Measurements from ENCODE around the gene CEP290. TPM values are rescaled to one million over a fixed set of nuclear protein-coding genes. Genes with fewer than 3 reads are reported as not detected.

The CEP290 gene
- total RNA-seq, 1 experiment from 2014 or later = 12.8 TPM

DNA sequence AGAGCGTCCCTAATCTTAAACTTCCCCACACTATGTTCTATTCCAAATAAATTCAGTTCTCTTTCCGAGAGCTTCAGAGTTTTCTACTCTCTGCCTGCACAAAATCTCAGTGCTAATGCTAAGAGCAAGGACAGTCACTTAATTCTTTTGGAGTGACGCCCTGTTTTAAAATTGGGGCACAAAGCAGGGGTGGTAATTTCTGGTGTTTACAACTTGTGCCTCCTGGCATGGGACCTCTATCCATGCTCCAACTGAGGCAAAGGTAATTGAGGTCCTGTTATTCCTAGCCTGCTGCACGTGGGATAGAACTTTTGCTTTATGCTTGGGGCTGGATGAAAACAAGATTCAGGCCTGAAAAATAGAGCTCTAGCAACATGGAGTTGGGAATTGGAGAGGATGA is 135.5 kb downstream of the CEP290 start:
- H3K36me3 Mint-ChIP-seq (ENCODE audit: insufficient read depth in 1 of 3, low read depth in 3 of 3) = peaks cover 0 to 4% (median 0%) of the 10 kb centered on the region in 3 experiments; a peak in 1 of 7 replicates

More for the DNA sequence above, 135.5 kb downstream of the CEP290 start:
- Histone ChIP-seq H3K56ac (ENCODE audit: insufficient read length, low read depth, low read length) (no peak overlapping the region), H3K4me2 (ENCODE audit: insufficient read depth, insufficient read length, low read length) (no peak overlapping the region), H2BK20ac (ENCODE audit: low read depth, low read length, poor library complexity, severe bottlenecking) (no peak overlapping the region), H3K27me3 (ENCODE audit: insufficient read depth, low read length) (no peaks in the 10 kb centered on the region), H3K4me1 (ENCODE audit: insufficient read depth, low read length) (no peaks in the 10 kb centered on the region), H3K23me2 (ENCODE audit: insufficient read length, low read depth, low read length, poor library complexity, severe bottlenecking) (no peaks in the 10 kb centered on the region), H4K8ac (replicated peaks; ENCODE audit: insufficient read length, low read depth, low read length) (no peak overlapping the region), H3K79me1 (ENCODE audit: insufficient read depth, low read depth, low read length, poor library complexity, severe bottlenecking) (no peaks in the 10 kb centered on the region), H3T11ph (ENCODE audit: low read length) (no peak overlapping the region), H2AK5ac (ENCODE audit: insufficient read length, low read length) (no peak overlapping the region), H3K14ac (ENCODE audit: insufficient read depth, low read length) (no peak overlapping the region), H4K5ac (ENCODE audit: insufficient read length, low read depth, low read length) (no peak overlapping the region), H4K20me1 (ENCODE audit: control insufficient read depth, insufficient read depth, insufficient read length) (no peaks in the 10 kb centered on the region), H3K23ac (ENCODE audit: insufficient read length, low read depth, low read length) (no peak overlapping the region), H3K27ac (ENCODE audit: insufficient read length, low read depth, low read length) (no peak overlapping the region), H3K79me2 (ENCODE audit: insufficient read depth, low read length) (no peaks in the 10 kb centered on the region), H2BK5ac (ENCODE audit: insufficient read length, low read length) (no peak overlapping the region), H3K9ac (ENCODE audit: extremely low read depth, insufficient read length, low read length) (no peak overlapping the region), H2BK120ac (ENCODE audit: low read depth, low read length, poor library complexity, severe bottlenecking) (no peak overlapping the region), H4K91ac (ENCODE audit: insufficient read length, low read depth, low read length) (no peak overlapping the region), H2BK15ac (ENCODE audit: low read depth, low read length) (no peak overlapping the region), H2BK12ac (ENCODE audit: insufficient read length, low read depth, low read length) (no peak overlapping the region), H3K4ac (ENCODE audit: low read depth, low read length) (no peak overlapping the region), H2AFZ (ENCODE audit: low read length) (no peak overlapping the region), H3K18ac (ENCODE audit: insufficient read length, low read depth, low read length) (no peak overlapping the region), H3K9me3 (ENCODE audit: control insufficient read depth, low read depth, low read length) (no peaks in the 10 kb centered on the region)
- DNase-seq = no peak
- H3K4me1 Mint-ChIP-seq = no peaks in the 10 kb centered on the region
- TF ChIP-seq, protein P1, sequence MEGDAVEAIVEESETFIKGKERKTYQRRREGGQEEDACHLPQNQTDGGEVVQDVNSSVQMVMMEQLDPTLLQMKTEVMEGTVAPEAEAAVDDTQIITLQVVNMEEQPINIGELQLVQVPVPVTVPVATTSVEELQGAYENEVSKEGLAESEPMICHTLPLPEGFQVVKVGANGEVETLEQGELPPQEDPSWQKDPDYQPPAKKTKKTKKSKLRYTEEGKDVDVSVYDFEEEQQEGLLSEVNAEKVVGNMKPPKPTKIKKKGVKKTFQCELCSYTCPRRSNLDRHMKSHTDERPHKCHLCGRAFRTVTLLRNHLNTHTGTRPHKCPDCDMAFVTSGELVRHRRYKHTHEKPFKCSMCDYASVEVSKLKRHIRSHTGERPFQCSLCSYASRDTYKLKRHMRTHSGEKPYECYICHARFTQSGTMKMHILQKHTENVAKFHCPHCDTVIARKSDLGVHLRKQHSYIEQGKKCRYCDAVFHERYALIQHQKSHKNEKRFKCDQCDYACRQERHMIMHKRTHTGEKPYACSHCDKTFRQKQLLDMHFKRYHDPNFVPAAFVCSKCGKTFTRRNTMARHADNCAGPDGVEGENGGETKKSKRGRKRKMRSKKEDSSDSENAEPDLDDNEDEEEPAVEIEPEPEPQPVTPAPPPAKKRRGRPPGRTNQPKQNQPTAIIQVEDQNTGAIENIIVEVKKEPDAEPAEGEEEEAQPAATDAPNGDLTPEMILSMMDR (conservative IDR thresholded peaks at IDR 0.05) = no peak
- peaks cover 5 to 12% of the 10 kb centered on the region in 2 experiments; a peak in 3 of 5 replicates for H3K9me3 Mint-ChIP-seq
- no peaks in the 10 kb centered on the region for H3K27me3 Mint-ChIP-seq (ENCODE audit: low read depth)
- H3K4me3 Mint-ChIP-seq = no peak overlapping the region
- H3K27ac Mint-ChIP-seq = no peak overlapping the region; a peak in 1 of 7 replicates
- no CpG with 5 or more reads among the region's 4 CpGs for WGBS (ENCODE audit: extremely low coverage, insufficient read length, low lambda C conversion rate)

All from H9 (cell line).